Measurements from ENCODE around the gene IPCEF1. TPM values are rescaled to one million over a fixed set of nuclear protein-coding genes. Genes with fewer than 3 reads are reported as not detected.

The IPCEF1 gene, protein sequence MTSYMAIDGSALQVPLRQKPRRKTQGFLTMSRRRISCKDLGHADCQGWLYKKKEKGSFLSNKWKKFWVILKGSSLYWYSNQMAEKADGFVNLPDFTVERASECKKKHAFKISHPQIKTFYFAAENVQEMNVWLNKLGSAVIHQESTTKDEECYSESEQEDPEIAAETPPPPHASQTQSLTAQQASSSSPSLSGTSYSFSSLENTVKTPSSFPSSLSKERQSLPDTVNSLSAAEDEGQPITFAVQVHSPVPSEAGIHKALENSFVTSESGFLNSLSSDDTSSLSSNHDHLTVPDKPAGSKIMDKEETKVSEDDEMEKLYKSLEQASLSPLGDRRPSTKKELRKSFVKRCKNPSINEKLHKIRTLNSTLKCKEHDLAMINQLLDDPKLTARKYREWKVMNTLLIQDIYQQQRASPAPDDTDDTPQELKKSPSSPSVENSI
- total RNA-seq (100 to 1,000 TPM in 1 of 5 donors, 10 to 100 TPM in 4; 57.6 to 132 (median 69.4) TPM), total RNA-seq (8.1 to 123 (median 64.4) reads per million in 29 experiments)
- total RNA-seq (2013), result 125 TPM

DNA sequence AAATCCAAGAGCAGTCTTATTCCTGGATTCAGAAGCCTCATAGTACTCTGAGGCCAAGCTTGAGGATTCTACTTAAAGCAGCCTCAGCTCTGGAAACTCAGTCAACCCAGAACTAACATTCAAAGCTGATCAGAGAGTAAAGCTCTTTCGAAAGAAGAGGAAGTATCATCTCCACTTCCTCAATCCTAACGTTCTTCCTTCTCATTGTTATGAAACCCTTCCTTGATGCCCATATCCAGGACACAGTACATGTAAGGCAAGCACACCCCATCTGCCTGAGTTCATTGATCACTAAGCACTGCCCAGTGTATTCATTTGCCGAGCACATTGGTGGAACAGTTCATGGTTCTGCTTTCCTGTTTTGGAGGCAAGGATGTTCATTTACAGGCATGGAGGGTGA is at the start of gene IPCEF1:
Gene IPCEF1 (minus strand): TSS at position 114 of the 400 bp plus-strand sequence. CDS start 90,856 bp downstream, outside the sequence.
- Mint-ChIP-seq H3K4me3 (no peak within 1 kb of the TSS), H3K9me3 (no peaks in the 10 kb centered on the region), H3K4me1 (peaks cover 29 to 36% (median 29%) of the 10 kb centered on the region in 3 donors), H3K27ac (peak within 1 kb of the TSS in 1 of 2 donors; percentile 49), H3K36me3 (no peaks in the 10 kb centered on the region), H3K27me3 (peaks cover 0 to 3% of the 10 kb centered on the region in 2 donors)
- POLR2A ChIA-PET, result no interaction called here
- CTCF ChIA-PET, result no interaction called here
- no peaks in the 10 kb centered on the region for H3K36me3 ChIP-seq (ENCODE audit: control insufficient read depth in 2 of 2, extremely low read depth in 1 of 2, insufficient read depth in 1 of 2, low read length in 1 of 2)
- no peaks in the 10 kb centered on the region for H3K9me3 ChIP-seq
- WGBS (ENCODE audit: insufficient coverage), result no CpG with 5 or more reads among the region's 3 CpGs
- peaks cover 0 to 5% of the 10 kb centered on the region in 2 experiments for H3K27me3 ChIP-seq (replicated peaks in 1 of 2; ENCODE audit: control insufficient read depth in 2 of 2, extremely low read depth in 1 of 2, insufficient read depth in 2 of 2, low read length in 1 of 2)
- ATAC-seq (replicated peaks in 1 of 4), result no peak
- H3K4me3 ChIP-seq (ENCODE audit: control insufficient read depth in 1 of 2, extremely low read depth in 1 of 2, low read length in 1 of 2), result no peak within 1 kb of the TSS
- H3K4me1 ChIP-seq (ENCODE audit: control insufficient read depth in 1 of 2, extremely low read depth in 1 of 2, insufficient read depth in 2 of 2, low read length in 2 of 2), result peaks cover 2 to 9% of the 10 kb centered on the region in 2 experiments
- no peak within 1 kb of the TSS for H3K27ac ChIP-seq (ENCODE audit: low read length)
- DNase-seq, result no peak

DNA sequence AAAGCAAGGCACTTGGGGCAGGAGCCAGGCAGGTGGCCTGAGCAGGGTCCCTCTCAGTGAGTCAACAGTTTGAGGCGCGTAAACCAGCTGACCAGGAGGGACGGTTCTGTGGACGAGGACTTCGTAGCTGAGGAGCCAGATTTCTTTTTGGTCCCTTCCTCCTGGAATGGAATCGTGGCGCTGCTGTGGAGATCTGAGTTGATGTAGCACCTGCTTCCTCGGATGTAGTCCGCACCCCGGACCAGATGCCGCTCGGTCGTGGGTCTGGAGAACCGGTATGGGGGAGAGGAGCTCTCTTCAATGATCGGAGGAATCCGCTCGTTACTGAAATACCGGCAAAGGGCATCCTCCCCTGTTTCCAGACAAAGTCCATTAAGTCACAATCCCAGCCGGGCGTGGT is 49.7 kb upstream of the IPCEF1 start:
- no peaks in the 10 kb centered on the region for H3K27me3 ChIP-seq (replicated peaks in 1 of 2; ENCODE audit: control insufficient read depth in 2 of 2, extremely low read depth in 1 of 2, insufficient read depth in 2 of 2, low read length in 1 of 2)
- 98% methylated on average over 14 of the region's 20 CpGs for WGBS (ENCODE audit: insufficient coverage)

GRCh38 chr6:154404791-154405400 is 48.3 kb upstream of the IPCEF1 start:
- ChIA-PET POLR2A (no interaction called here), CTCF (no interaction called here)
- Histone ChIP-seq H3K27ac (ENCODE audit: low read length) (no peak overlapping the region), H3K36me3 (ENCODE audit: control insufficient read depth in 2 of 2, extremely low read depth in 1 of 2, insufficient read depth in 1 of 2, low read length in 1 of 2) (no peaks in the 10 kb centered on the region), H3K4me1 (ENCODE audit: control insufficient read depth in 1 of 2, extremely low read depth in 1 of 2, insufficient read depth in 2 of 2, low read length in 2 of 2) (no peaks in the 10 kb centered on the region), H3K9me3 (no peaks in the 10 kb centered on the region), H3K27me3 (replicated peaks in 1 of 2; ENCODE audit: control insufficient read depth in 2 of 2, extremely low read depth in 1 of 2, insufficient read depth in 2 of 2, low read length in 1 of 2) (no peaks in the 10 kb centered on the region), H3K4me3 (ENCODE audit: control insufficient read depth in 1 of 2, extremely low read depth in 1 of 2, low read length in 1 of 2) (no peak overlapping the region)
- H3K27ac Mint-ChIP-seq, result no peak overlapping the region
- H3K27me3 Mint-ChIP-seq, result peaks cover 0 to 2% of the 10 kb centered on the region in 2 donors
- ATAC-seq (replicated peaks in 1 of 4), result no peak
- H3K9me3 Mint-ChIP-seq, result no peaks in the 10 kb centered on the region
- H3K4me1 Mint-ChIP-seq, result peaks cover 0 to 2% (median 0%) of the 10 kb centered on the region in 3 donors
- no peak overlapping the region for H3K4me3 Mint-ChIP-seq
- no peaks in the 10 kb centered on the region for H3K36me3 Mint-ChIP-seq
- no peak for DNase-seq
- WGBS (ENCODE audit: insufficient coverage), result no CpG with 5 or more reads among the region's 6 CpGs

More for the DNA sequence above, 49.7 kb upstream of the IPCEF1 start:
- CTCF ChIA-PET, result no interaction called here
- Histone ChIP-seq H3K27ac (ENCODE audit: low read length) (no peak overlapping the region), H3K4me1 (ENCODE audit: control insufficient read depth in 1 of 2, extremely low read depth in 1 of 2, insufficient read depth in 2 of 2, low read length in 2 of 2) (no peaks in the 10 kb centered on the region), H3K4me3 (ENCODE audit: control insufficient read depth in 1 of 2, extremely low read depth in 1 of 2, low read length in 1 of 2) (no peak overlapping the region), H3K36me3 (ENCODE audit: control insufficient read depth in 2 of 2, extremely low read depth in 1 of 2, insufficient read depth in 1 of 2, low read length in 1 of 2) (no peaks in the 10 kb centered on the region), H3K9me3 (no peaks in the 10 kb centered on the region)
- Mint-ChIP-seq H3K36me3 (no peaks in the 10 kb centered on the region), H3K9me3 (no peaks in the 10 kb centered on the region), H3K27ac (no peak overlapping the region), H3K4me1 (peaks cover 0 to 2% (median 2%) of the 10 kb centered on the region in 3 donors), H3K27me3 (peaks cover 0 to 2% of the 10 kb centered on the region in 2 donors), H3K4me3 (no peak overlapping the region)
- POLR2A ChIA-PET, result no interaction called here
- DNase-seq, result no peak
- ATAC-seq (replicated peaks in 1 of 4), result no peak

GRCh38 chr6:154403788-154404187 is 47.2 kb upstream of the IPCEF1 start:
- H3K27me3 Mint-ChIP-seq, result peaks cover 0 to 2% of the 10 kb centered on the region in 2 donors
- no peaks in the 10 kb centered on the region for H3K27me3 ChIP-seq (replicated peaks in 1 of 2; ENCODE audit: control insufficient read depth in 2 of 2, extremely low read depth in 1 of 2, insufficient read depth in 2 of 2, low read length in 1 of 2)
- ATAC-seq (replicated peaks in 1 of 4), result no peak
- WGBS (ENCODE audit: insufficient coverage), result 9% methylated on average over 3 of the region's 4 CpGs
- H3K27ac ChIP-seq (ENCODE audit: low read length), result no peak overlapping the region
- ChIA-PET CTCF (no interaction called here), POLR2A (no interaction called here)
- H3K4me3 ChIP-seq (ENCODE audit: control insufficient read depth in 1 of 2, extremely low read depth in 1 of 2, low read length in 1 of 2), result no peak overlapping the region
- no peaks in the 10 kb centered on the region for H3K4me1 ChIP-seq (ENCODE audit: control insufficient read depth in 1 of 2, extremely low read depth in 1 of 2, insufficient read depth in 2 of 2, low read length in 2 of 2)
- no peaks in the 10 kb centered on the region for H3K9me3 ChIP-seq
- no peak overlapping the region for H3K4me3 Mint-ChIP-seq
- peaks cover 0 to 2% (median 0%) of the 10 kb centered on the region in 3 donors for H3K4me1 Mint-ChIP-seq
- no peaks in the 10 kb centered on the region for H3K9me3 Mint-ChIP-seq
- no peaks in the 10 kb centered on the region for H3K36me3 Mint-ChIP-seq
- DNase-seq, result no peak
- H3K27ac Mint-ChIP-seq, result no peak overlapping the region
- no peaks in the 10 kb centered on the region for H3K36me3 ChIP-seq (ENCODE audit: control insufficient read depth in 2 of 2, extremely low read depth in 1 of 2, insufficient read depth in 1 of 2, low read length in 1 of 2)

GRCh38 chr6:154402081-154402780 is 45.6 kb upstream of the IPCEF1 start:
- H3K4me1 Mint-ChIP-seq, result peaks cover 0 to 2% (median 0%) of the 10 kb centered on the region in 3 donors
- H3K9me3 Mint-ChIP-seq, result no peaks in the 10 kb centered on the region
- no peaks in the 10 kb centered on the region for H3K9me3 ChIP-seq
- H3K36me3 Mint-ChIP-seq, result no peaks in the 10 kb centered on the region
- WGBS (ENCODE audit: insufficient coverage), result 60% methylated on average over 1 of the region's 6 CpGs
- no peaks in the 10 kb centered on the region for H3K27me3 ChIP-seq (replicated peaks in 1 of 2; ENCODE audit: control insufficient read depth in 2 of 2, extremely low read depth in 1 of 2, insufficient read depth in 2 of 2, low read length in 1 of 2)
- H3K4me3 ChIP-seq (ENCODE audit: control insufficient read depth in 1 of 2, extremely low read depth in 1 of 2, low read length in 1 of 2), result no peak overlapping the region
- H3K36me3 ChIP-seq (ENCODE audit: control insufficient read depth in 2 of 2, extremely low read depth in 1 of 2, insufficient read depth in 1 of 2, low read length in 1 of 2), result no peaks in the 10 kb centered on the region
- no peak overlapping the region for H3K27ac Mint-ChIP-seq
- ChIA-PET CTCF (interaction anchor here in 1 of 2 donors (0.6 kb wide), 1 partner anchor 17 kb away, joined by 3 read pairs; no protein-coding TSS in a partner anchor), POLR2A (no interaction called here)
- H3K27me3 Mint-ChIP-seq, result peaks cover 0 to 2% of the 10 kb centered on the region in 2 donors
- H3K27ac ChIP-seq (ENCODE audit: low read length), result no peak overlapping the region
- no peak overlapping the region for H3K4me3 Mint-ChIP-seq
- DNase-seq (no peak), ATAC-seq (replicated peaks in 1 of 4) (no peak)
- no peaks in the 10 kb centered on the region for H3K4me1 ChIP-seq (ENCODE audit: control insufficient read depth in 1 of 2, extremely low read depth in 1 of 2, insufficient read depth in 2 of 2, low read length in 2 of 2)

DNA sequence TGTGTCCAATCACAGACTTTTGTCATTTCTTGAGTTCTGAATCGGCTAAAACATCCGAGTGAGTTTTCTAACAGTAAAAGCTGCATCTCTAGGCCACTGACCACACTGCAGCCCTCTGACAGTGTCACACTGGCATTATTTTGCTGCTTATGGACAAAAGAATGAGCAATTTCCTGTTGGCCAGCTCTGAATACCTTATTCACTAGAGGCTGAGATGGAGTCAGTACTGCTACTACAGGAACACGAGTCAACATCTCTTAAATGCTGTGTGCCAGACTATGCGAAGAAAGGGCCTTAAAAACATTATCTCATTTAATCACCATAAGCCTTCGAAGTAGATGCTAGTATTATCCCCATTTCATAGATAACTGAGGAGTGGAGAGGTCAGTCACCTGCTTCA is 42.5 kb upstream of the IPCEF1 start:
- H3K4me1 ChIP-seq (ENCODE audit: control insufficient read depth in 1 of 2, extremely low read depth in 1 of 2, insufficient read depth in 2 of 2, low read length in 2 of 2), result no peaks in the 10 kb centered on the region
- Mint-ChIP-seq H3K9me3 (no peaks in the 10 kb centered on the region), H3K4me1 (peaks cover 0 to 2% (median 2%) of the 10 kb centered on the region in 3 donors), H3K4me3 (no peak overlapping the region), H3K27me3 (no peaks in the 10 kb centered on the region), H3K36me3 (no peaks in the 10 kb centered on the region), H3K27ac (no peak overlapping the region)
- POLR2A ChIA-PET, result no interaction called here
- CTCF ChIA-PET, result no interaction called here
- WGBS (ENCODE audit: insufficient coverage), result 74% methylated on average over 3 of the region's 5 CpGs
- H3K36me3 ChIP-seq (ENCODE audit: control insufficient read depth in 2 of 2, extremely low read depth in 1 of 2, insufficient read depth in 1 of 2, low read length in 1 of 2), result no peaks in the 10 kb centered on the region
- H3K4me3 ChIP-seq (ENCODE audit: control insufficient read depth in 1 of 2, extremely low read depth in 1 of 2, low read length in 1 of 2), result no peak overlapping the region
- ATAC-seq (replicated peaks in 1 of 4), result no peak
- DNase-seq, result no peak
- H3K9me3 ChIP-seq, result no peaks in the 10 kb centered on the region
- H3K27ac ChIP-seq (ENCODE audit: low read length), result no peak overlapping the region
- no peaks in the 10 kb centered on the region for H3K27me3 ChIP-seq (replicated peaks in 1 of 2; ENCODE audit: control insufficient read depth in 2 of 2, extremely low read depth in 1 of 2, insufficient read depth in 2 of 2, low read length in 1 of 2)
